Ovary (tissue), 3 donors: ENCODE measurements around the gene ITSN2.

ENCODE experiments used
- CTCF ChIP-seq, 3 donors: fragments of 450-650 bp in 2 of 3; fragments of 200-600 bp in 1 of 3; IDR thresholded peaks; one replicate each; pipeline versions ENCODE4 v1.5.1 to v1.8.0; 2016 to 2022; ENCODE audit warnings: antibody characterized with exemption in 3 of 3, mild to moderate bottlenecking in 1 of 3
- POLR2A ChIP-seq: fragments of 450-650 bp; IDR thresholded peaks from one replicate; pipeline ENCODE4 v1.6.1; 2017; ENCODE audit warnings: antibody characterized with exemption, mild to moderate bottlenecking, moderate library complexity
- donor health status: DM: no; HTN: no; CAD: no.

GRCh38 chr2:24285484-24286152 is 74.7 kb downstream of the ITSN2 start:
- TF ChIP-seq CTCF (IDR thresholded peaks at IDR 0.05) (no peak), POLR2A (no peak)
